Mononuclear cell (primary cell): ENCODE measurements around the gene PCMTD2. TPM values are rescaled to one million over a fixed set of nuclear protein-coding genes. Genes with fewer than 3 reads are reported as not detected.

ENCODE experiments used
- H3K27me3 ChIP-seq: 2 replicates; pipeline ENCODE4 v1.6.0; 2011; ENCODE audit warnings: low read length, control low read depth; ENCODE audit not compliant: insufficient read depth
- H3K4me1 ChIP-seq: 2 replicates; pipeline ENCODE4 v1.5.1; 2011; ENCODE audit warnings: mild to moderate bottlenecking, low read length, control low read depth; ENCODE audit not compliant: insufficient read depth
- H3K4me3 ChIP-seq: 2 replicates; pipeline ENCODE4 v1.5.1; 2011; ENCODE audit warnings: mild to moderate bottlenecking, low read length, moderate library complexity
- H3K9me3 ChIP-seq: 2 replicates; pipeline ENCODE4 v1.5.1; 2011; ENCODE audit warnings: low read depth, mild to moderate bottlenecking, control low read depth, low read length
- total RNA-seq: library from RNA; depleted of rRNA; stranded (reverse); fragments of >200 nt; gene quantifications from one replicate; pipeline ENCODE4 v1.2.3, GENCODE V29; 2012

Gene PCMTD2
- total RNA-seq, 1 donor = 57.8 TPM

GRCh38 chr20:64241061-64241460 lies 14.5 kb upstream of the PCMTD2 start:
- Histone ChIP-seq H3K27me3 (no peaks in the 10 kb centered on the region), H3K4me3 (no peak overlapping the region), H3K9me3 (no peaks in the 10 kb centered on the region), H3K4me1 (no peaks in the 10 kb centered on the region)

GRCh38 chr20:64242003-64242796 lies 13.3 kb upstream of the PCMTD2 start:
- no peaks in the 10 kb centered on the region for H3K27me3 ChIP-seq
- no peak overlapping the region for H3K4me3 ChIP-seq
- H3K9me3 ChIP-seq = no peaks in the 10 kb centered on the region
- H3K4me1 ChIP-seq = no peaks in the 10 kb centered on the region

- Histone ChIP-seq H3K27me3 (no peaks in the 10 kb centered on the region), H3K9me3 (no peaks in the 10 kb centered on the region), H3K4me3 (no peak overlapping the region)
Observed at GRCh38 chr20:64242797-64243475, 12.6 kb upstream of the PCMTD2 start.

GRCh38 chr20:64244281-64244805 lies 11.2 kb upstream of the PCMTD2 start:
- H3K4me3 ChIP-seq = no peak overlapping the region
- no peaks in the 10 kb centered on the region for H3K4me1 ChIP-seq
- no peaks in the 10 kb centered on the region for H3K9me3 ChIP-seq
- H3K27me3 ChIP-seq = no peaks in the 10 kb centered on the region

More at GRCh38 chr20:64242797-64243475, 12.6 kb upstream of the PCMTD2 start:
- no peaks in the 10 kb centered on the region for H3K4me1 ChIP-seq

- no peaks in the 10 kb centered on the region for H3K9me3 ChIP-seq
- peaks cover under 1% of the 10 kb centered on the region for H3K27me3 ChIP-seq
- H3K4me3 ChIP-seq = no peak overlapping the region
- no peaks in the 10 kb centered on the region for H3K4me1 ChIP-seq
Observed at GRCh38 chr20:64244870-64245603, 10.5 kb upstream of the PCMTD2 start.

DNA sequence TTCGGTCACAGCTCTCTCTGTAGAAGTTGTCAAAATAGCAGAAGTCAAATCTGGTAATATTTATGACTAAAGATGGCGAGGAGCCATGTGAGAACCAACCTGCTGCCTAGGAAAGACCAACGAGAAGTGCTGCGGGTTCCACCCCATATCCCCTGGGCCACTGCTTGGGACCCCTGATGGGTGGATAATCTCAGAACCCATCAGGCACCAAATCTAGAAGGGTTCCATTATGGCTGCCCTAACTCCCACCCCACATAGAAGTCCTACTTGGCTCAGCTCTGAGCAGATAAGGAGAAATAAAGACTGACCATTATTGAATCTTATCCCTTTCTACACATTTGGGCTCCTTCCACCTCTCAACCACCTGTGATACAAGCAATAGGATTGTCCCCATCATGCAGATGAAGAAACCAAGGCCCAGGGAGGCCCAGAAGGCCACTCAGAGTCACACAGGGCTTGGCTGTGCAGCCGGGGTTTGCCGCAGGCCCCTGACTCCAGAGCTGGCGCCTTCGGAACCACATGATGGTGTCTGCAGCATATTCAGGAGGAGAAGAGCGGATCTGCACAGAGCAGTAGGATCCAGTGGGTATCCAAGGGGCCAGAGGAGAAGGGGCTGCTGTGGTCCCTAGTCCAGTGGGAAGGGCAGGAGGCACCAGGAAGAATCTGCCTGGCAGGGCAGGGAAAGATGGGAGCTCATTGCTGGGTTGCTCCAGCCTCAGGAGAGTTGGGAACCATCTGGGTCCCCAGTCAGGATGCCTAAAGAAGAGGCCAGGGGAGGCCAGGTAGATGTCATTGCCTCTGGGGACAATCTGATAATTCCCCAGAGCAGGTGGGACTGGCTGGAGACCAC lies 9.6 kb upstream of the PCMTD2 start:
- no peak overlapping the region for H3K4me3 ChIP-seq
- H3K9me3 ChIP-seq = no peaks in the 10 kb centered on the region
- no peaks in the 10 kb centered on the region for H3K4me1 ChIP-seq
- H3K27me3 ChIP-seq = peaks cover 5% of the 10 kb centered on the region

- Histone ChIP-seq H3K4me1 (no peaks in the 10 kb centered on the region), H3K27me3 (peaks cover 5% of the 10 kb centered on the region)
Observed at GRCh38 chr20:64246616-64247306, 8.8 kb upstream of the PCMTD2 start.

DNA sequence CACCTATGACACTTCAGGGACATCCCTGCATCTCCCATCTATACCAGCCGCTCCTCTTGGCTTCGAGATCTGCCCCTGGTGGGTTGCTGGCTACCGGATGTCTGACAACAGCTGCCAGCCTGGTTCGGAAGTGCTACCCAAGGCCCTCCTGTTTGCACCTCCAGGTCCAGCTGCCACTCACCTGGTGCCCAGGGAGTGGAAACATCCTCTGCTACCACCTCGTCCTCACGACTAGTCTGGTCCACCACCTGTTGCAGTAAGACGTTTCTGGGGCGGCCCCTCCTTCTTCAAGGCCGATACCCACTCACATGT lies 8.3 kb upstream of the PCMTD2 start:
- H3K27me3 ChIP-seq = peaks cover 5% of the 10 kb centered on the region
- H3K4me3 ChIP-seq = no peak overlapping the region
- no peaks in the 10 kb centered on the region for H3K9me3 ChIP-seq
- no peaks in the 10 kb centered on the region for H3K4me1 ChIP-seq

More at GRCh38 chr20:64246616-64247306, 8.8 kb upstream of the PCMTD2 start:
- no peaks in the 10 kb centered on the region for H3K9me3 ChIP-seq
- no peak overlapping the region for H3K4me3 ChIP-seq

GRCh38 chr20:64247970-64248841 lies 7.3 kb upstream of the PCMTD2 start:
- peaks cover 5% of the 10 kb centered on the region for H3K27me3 ChIP-seq
- peaks cover 3% of the 10 kb centered on the region for H3K4me1 ChIP-seq
- H3K4me3 ChIP-seq = no peak overlapping the region
- no peaks in the 10 kb centered on the region for H3K9me3 ChIP-seq

- no peak overlapping the region for H3K4me3 ChIP-seq
- peaks cover 5% of the 10 kb centered on the region for H3K27me3 ChIP-seq
- peaks cover 7% of the 10 kb centered on the region for H3K4me1 ChIP-seq
- H3K9me3 ChIP-seq = no peaks in the 10 kb centered on the region
Observed at GRCh38 chr20:64250027-64250426, 5.5 kb upstream of the PCMTD2 start.

DNA sequence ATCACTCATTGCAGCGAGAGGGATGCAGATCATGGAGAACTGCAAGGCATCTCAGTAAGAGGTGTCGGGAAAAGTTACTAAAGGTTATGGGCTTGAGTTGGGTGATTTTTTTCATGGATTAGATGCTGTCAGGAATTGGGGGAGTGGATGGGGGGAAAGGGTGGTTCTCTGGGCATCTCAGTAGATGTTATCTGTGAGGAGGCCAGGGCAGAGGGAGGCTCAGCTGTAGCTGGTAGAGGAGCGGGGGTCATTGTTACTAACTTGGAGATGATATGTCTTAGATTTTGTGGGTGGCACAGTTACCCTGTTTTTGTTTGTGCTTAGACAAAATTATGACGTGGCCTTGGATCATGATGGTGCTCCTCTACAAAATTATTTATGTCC lies 2.6 kb upstream of the PCMTD2 start:
- Histone ChIP-seq H3K4me1 (peaks cover 30% of the 10 kb centered on the region), H3K4me3 (no peak overlapping the region), H3K9me3 (no peaks in the 10 kb centered on the region), H3K27me3 (peaks cover 5% of the 10 kb centered on the region)

DNA sequence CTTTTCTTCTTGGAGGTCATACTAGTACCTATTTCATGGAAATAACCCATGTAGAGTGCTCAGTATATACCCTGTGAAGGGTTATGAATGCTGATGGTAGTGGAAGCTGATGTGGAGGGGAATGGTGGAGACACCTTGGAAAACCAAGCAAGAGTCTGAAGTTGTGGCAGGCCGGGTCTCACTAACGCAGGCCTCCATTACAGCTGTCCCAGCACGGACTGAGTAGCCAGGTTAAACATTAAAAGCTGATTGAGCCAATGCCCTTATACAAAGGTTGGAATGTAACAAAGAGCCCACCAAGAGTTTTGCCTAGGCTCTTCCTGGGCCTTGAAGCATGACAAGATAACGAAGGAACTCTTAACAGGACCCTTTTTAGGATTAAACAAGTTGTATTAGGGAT lies 2.1 kb upstream of the PCMTD2 start:
- no peaks in the 10 kb centered on the region for H3K9me3 ChIP-seq
- no peak overlapping the region for H3K4me3 ChIP-seq
- peaks cover 30% of the 10 kb centered on the region for H3K4me1 ChIP-seq
- H3K27me3 ChIP-seq = peaks cover 5% of the 10 kb centered on the region

DNA sequence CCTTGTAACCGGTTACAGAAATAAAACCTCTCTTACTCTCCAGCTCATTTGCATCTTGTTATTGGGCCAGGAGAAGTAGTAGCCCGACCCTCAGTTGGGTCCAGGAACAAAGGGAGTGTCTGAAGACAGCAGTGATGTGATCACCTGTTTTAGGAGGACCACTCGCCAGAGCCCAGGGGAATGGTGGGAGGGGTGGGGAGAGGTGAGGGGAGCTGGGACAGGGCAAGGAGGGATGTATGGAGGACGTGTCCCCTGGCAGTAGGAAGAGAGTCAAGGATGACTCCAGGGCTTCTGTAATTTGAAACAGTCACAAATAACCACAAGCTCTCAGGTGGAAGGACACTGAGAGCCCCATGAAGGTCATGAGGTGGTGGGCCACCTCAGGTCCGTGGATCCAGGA lies 1.4 kb upstream of the PCMTD2 start:
- Histone ChIP-seq H3K9me3 (no peaks in the 10 kb centered on the region), H3K4me1 (peaks cover 30% of the 10 kb centered on the region), H3K4me3 (no peak overlapping the region), H3K27me3 (peaks cover 5% of the 10 kb centered on the region)
